ENCODE data around the gene GSTP1. TPM values are rescaled to one million over a fixed set of nuclear protein-coding genes. Genes with fewer than 3 reads are reported as not detected.
A peak's percentile ranks its signal among the peaks of the same experiment; 100 is the strongest.
"Not testable (repeated sequence)": the region's sequence is repeated elsewhere in the genome, so short reads cannot be mapped to it uniquely, and the experiment has no call there.

Gene GSTP1
- total and polyA plus RNA-seq, 2 donors from 2014 or later: 800 to 1,687 TPM

GRCh38 chr11:67561971-67562619 is 21.5 kb upstream of the GSTP1 start:
- Histone ChIP-seq H3K9ac (ENCODE audit: low read length in 3 of 3) (peak overlapping the region in 1 of 3 donors; percentile 48), H3K9me3 (ENCODE audit: control insufficient read depth in 2 of 3, insufficient read depth in 1 of 3, low read length in 3 of 3) (no peaks in the 10 kb centered on the region), H3K27ac (ENCODE audit: low read depth in 2 of 2, low read length in 2 of 2) (peak overlapping the region; percentile 87 to 88), H3K36me3 (ENCODE audit: control insufficient read depth in 2 of 3, insufficient read depth in 3 of 3, low read length in 3 of 3) (no peaks in the 10 kb centered on the region), H3K4me3 (ENCODE audit: low read length in 3 of 3) (peak overlapping the region in 1 of 3 donors; percentile 31), H3K4me1 (ENCODE audit: control insufficient read depth in 2 of 3, insufficient read depth in 2 of 3, low read depth in 1 of 3, low read length in 3 of 3) (peaks cover 4 to 28% (median 11%) of the 10 kb centered on the region in 3 donors), H3K27me3 (ENCODE audit: control insufficient read depth, insufficient read depth, low read length) (no peaks in the 10 kb centered on the region)
- no peak for FAIRE-seq
- no peak for TF ChIP-seq CTCF (IDR thresholded peaks at IDR 0.05; ENCODE audit: borderline replicate concordance, extremely low read depth, insufficient read depth)
- intact Hi-C loops (cut with DNase I): no loop called here
- DNase-seq: peak in 4 of 5 donors; percentile 52 to 86 (median 69)

- no peak overlapping the region for H3K9ac ChIP-seq (ENCODE audit: low read length in 3 of 3)
- peak overlapping the region; percentile 79 to 87 for H3K27ac ChIP-seq (ENCODE audit: low read depth in 2 of 2, low read length in 2 of 2)
- DNase-seq: peak in 2 of 5 donors; percentile 55 to 68
- no peaks in the 10 kb centered on the region for H3K9me3 ChIP-seq (ENCODE audit: control insufficient read depth in 2 of 3, insufficient read depth in 1 of 3, low read length in 3 of 3)
- H3K4me3 ChIP-seq (ENCODE audit: low read length in 3 of 3): no peak overlapping the region
- H3K4me1 ChIP-seq (ENCODE audit: control insufficient read depth in 2 of 3, insufficient read depth in 2 of 3, low read depth in 1 of 3, low read length in 3 of 3): peaks cover 4 to 28% (median 10%) of the 10 kb centered on the region in 3 donors
- H3K36me3 ChIP-seq (ENCODE audit: control insufficient read depth in 2 of 3, insufficient read depth in 3 of 3, low read length in 3 of 3): no peaks in the 10 kb centered on the region
- intact Hi-C loops (cut with DNase I): no loop called here
- FAIRE-seq: no peak
- no peaks in the 10 kb centered on the region for H3K27me3 ChIP-seq (ENCODE audit: control insufficient read depth, insufficient read depth, low read length)
- no peak for TF ChIP-seq CTCF (IDR thresholded peaks at IDR 0.05; ENCODE audit: borderline replicate concordance, extremely low read depth, insufficient read depth)
Observed at GRCh38 chr11:67562963-67563704, 20.5 kb upstream of the GSTP1 start.

GRCh38 chr11:67563705-67564114 is 19.9 kb upstream of the GSTP1 start:
- H3K4me3 ChIP-seq (ENCODE audit: low read length in 3 of 3); intact Hi-C loops (cut with DNase I); H3K9ac ChIP-seq (ENCODE audit: low read length in 3 of 3); H3K27me3 ChIP-seq (ENCODE audit: control insufficient read depth, insufficient read depth, low read length); FAIRE-seq; H3K9me3 ChIP-seq (ENCODE audit: control insufficient read depth in 2 of 3, insufficient read depth in 1 of 3, low read length in 3 of 3); H3K36me3 ChIP-seq (ENCODE audit: control insufficient read depth in 2 of 3, insufficient read depth in 3 of 3, low read length in 3 of 3): not testable (repeated sequence)
- DNase-seq: peak in 3 of 5 donors; percentile 44 to 72 (median 46)
- Histone ChIP-seq H3K27ac (ENCODE audit: low read depth in 2 of 2, low read length in 2 of 2) (peak overlapping the region; percentile 79 to 87), H3K4me1 (ENCODE audit: control insufficient read depth in 2 of 3, insufficient read depth in 2 of 3, low read depth in 1 of 3, low read length in 3 of 3) (peaks cover 4 to 28% (median 7%) of the 10 kb centered on the region in 3 donors)

GRCh38 chr11:67564230-67564629 is 19.4 kb upstream of the GSTP1 start:
- TF ChIP-seq CTCF (IDR thresholded peaks at IDR 0.05; ENCODE audit: borderline replicate concordance, extremely low read depth, insufficient read depth): no peak
- intact Hi-C loops (cut with DNase I): no loop called here
- no peak overlapping the region for H3K9ac ChIP-seq (ENCODE audit: low read length in 3 of 3)
- H3K27ac ChIP-seq (ENCODE audit: low read depth in 2 of 2, low read length in 2 of 2): peak overlapping the region; percentile 34 to 62
- FAIRE-seq (no peak), DNase-seq (no peak)
- H3K27me3 ChIP-seq (ENCODE audit: control insufficient read depth, insufficient read depth, low read length): no peaks in the 10 kb centered on the region
- H3K36me3 ChIP-seq (ENCODE audit: control insufficient read depth in 2 of 3, insufficient read depth in 3 of 3, low read length in 3 of 3): no peaks in the 10 kb centered on the region
- H3K4me3 ChIP-seq (ENCODE audit: low read length in 3 of 3): no peak overlapping the region
- peaks cover 4 to 28% (median 7%) of the 10 kb centered on the region in 3 donors for H3K4me1 ChIP-seq (ENCODE audit: control insufficient read depth in 2 of 3, insufficient read depth in 2 of 3, low read depth in 1 of 3, low read length in 3 of 3)
- no peaks in the 10 kb centered on the region for H3K9me3 ChIP-seq (ENCODE audit: control insufficient read depth in 2 of 3, insufficient read depth in 1 of 3, low read length in 3 of 3)
